ENCODE results near the gene KLHL42. TPM values are rescaled to one million over a fixed set of nuclear protein-coding genes. Genes with fewer than 3 reads are reported as not detected.

The KLHL42 gene
- total and polyA plus RNA-seq, 2 of the 13 experiments (the other 11 are each of a cell fraction or from before 2014, with no cell fraction given), result 13.5 to 14.0 TPM

GRCh38 chr12:27818401-27818918, 38.4 kb downstream of the KLHL42 start (continued):
- peak; percentile 71 for TF ChIP-seq FOXP4 (CRISPR knock-in tag; IDR thresholded peaks at IDR 0.05)
- TF ChIP-seq JARID2 (CRISPR knock-in tag; IDR thresholded peaks at IDR 0.05; ENCODE audit: insufficient replicate concordance), result no peak
- no peak for TF ChIP-seq ZNF414 (CRISPR knock-in tag; IDR thresholded peaks at IDR 0.05)
- no peak for TF ChIP-seq RFXAP (CRISPR knock-in tag; IDR thresholded peaks at IDR 0.05; ENCODE audit: borderline replicate concordance)
- TF ChIP-seq ZFP36L1 (CRISPR knock-in tag; IDR thresholded peaks at IDR 0.05), result no peak
- TF ChIP-seq TRIM24 (CRISPR knock-in tag; IDR thresholded peaks at IDR 0.05), result no peak
- TF ChIP-seq CEBPB (IDR thresholded peaks at IDR 0.05; ENCODE audit: borderline replicate concordance, low read depth, low read length), result no peak
- no peak for TF ChIP-seq FOXO4 (CRISPR knock-in tag; conservative IDR thresholded peaks at IDR 0.05)
- TF ChIP-seq ZNF34 (CRISPR knock-in tag; IDR thresholded peaks at IDR 0.05; ENCODE audit: borderline replicate concordance), result no peak
